Measurements from ENCODE around the gene HOXA4.

The HOXA4 gene

DNA sequence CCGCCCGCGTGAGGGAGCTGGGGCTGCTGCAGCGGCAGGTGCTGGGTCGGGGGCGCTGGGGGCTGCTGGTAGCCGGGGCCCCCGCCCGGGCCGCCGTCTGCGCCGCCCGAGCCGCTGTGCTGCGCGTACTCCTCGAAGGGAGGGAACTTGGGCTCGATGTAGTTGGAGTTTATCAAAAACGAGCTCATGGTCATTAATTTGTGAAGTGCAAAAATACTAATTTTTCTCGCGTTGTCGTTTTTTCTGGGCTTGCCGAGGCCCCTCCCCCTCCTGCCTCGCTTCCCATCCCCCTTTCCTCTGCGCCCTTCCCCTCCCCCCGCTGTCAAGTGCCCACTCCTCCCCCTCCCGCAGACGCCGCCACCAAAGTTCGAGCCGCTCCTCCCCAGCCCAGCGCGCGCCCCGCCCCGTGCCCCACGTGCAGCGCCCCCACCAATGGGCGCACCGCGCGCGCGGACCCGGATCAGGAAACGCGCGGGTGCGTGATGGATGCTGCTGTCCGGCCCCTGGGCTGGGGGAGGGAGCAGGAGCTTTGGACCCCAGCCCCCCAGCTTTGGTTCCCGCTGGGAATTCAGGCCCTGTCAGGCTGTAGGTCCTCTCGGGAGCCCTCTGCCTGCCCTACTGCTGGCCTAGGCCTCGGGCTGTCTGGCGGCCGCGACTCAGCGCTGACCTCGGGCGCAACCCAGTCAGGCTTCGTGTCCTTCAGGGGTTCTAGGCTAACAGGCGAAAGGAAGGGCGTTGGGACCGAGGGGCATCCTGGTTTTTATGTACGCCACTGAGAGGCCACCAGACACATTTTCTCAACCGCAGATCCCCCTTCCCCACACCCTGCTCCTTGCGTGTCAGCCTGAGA, at the start of gene HOXA4:
Gene HOXA4, minus strand, starts transcription at position 218 of the 850 bp plus-strand sequence. Its CDS starts 24 bp downstream, at position 194.
- DNase-seq (ENCODE audit: low read depth in 4 of 4, low spot score in 1 of 4): peak; percentile 50 to 56 (median 54)

DNA sequence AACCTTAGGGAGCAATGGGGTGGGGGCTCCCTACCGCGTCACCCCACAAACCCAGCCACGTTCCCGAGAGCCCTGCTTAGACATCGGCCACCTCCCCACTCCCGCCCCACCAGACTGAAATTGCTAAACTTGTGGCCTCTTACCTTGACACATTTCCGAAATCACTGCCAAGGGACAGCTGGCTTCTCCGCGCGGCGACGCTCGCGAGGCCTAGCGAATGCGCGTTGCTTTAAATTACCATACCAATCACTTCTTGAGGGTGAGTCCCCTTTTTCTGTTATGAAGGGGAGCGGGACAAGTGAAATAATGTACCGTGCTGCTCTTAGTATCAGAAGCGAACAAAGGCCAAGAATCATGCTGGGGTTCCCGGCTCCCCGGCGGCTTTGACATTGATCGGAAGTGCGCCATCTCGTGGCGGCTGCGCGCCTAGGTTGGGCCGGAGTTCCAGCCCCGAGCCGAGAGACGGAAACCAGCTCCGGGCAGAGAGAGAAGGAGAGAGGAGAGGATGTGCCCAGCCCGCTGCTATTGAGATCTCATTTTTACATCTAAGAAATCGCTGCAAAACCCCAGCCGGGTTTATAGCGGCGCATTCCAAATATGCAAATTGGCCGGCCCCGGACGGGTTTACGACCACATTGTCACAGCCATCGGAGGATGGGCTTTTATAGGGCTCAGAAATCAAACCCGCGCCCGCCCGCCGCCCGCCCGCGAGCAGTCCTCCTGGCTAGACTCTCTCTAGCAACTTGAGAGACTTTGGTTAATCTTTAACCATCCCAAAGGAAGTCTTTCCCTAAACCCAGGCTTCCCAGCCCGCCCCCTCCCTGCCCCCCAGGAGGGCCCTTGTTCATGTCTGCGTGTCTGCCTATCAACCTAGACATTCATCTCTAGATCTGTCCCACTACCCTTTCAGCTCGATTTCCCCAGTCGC, 49.2 kb upstream of the HOXA4 start:
- DNase-seq (ENCODE audit: low read depth in 4 of 4, low spot score in 1 of 4): peak in 2 of 4 experiments; percentile 48 to 57

DNA sequence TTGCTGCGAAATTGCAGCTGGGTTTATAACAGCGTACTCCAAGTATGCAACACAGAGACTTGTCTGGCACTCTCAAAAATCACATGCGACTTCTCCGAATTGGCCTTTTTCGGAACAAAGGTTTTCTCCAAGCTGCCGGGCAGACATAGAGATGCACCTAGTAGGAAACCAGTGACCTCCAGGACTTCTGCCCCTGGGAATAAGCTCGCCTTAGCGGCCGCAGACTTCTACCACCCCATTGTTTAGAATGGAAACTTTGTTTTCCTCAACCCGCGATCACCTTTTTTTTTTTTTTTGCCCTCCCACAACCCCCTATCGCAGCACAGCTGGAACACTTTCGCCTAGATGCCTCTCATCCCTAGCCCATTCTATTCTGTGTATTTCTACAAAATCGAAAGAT, 48.5 kb upstream of the HOXA4 start:
- no peak for DNase-seq (ENCODE audit: low read depth in 4 of 4, low spot score in 1 of 4)

- no peak for DNase-seq (ENCODE audit: low read depth in 4 of 4, low spot score in 1 of 4)
Measured at GRCh38 chr7:27178366-27178765, 47.8 kb upstream of the HOXA4 start.

- no peak for DNase-seq (ENCODE audit: low read depth in 4 of 4, low spot score in 1 of 4)
Measured at GRCh38 chr7:27177795-27178320, 47.3 kb upstream of the HOXA4 start.

DNA sequence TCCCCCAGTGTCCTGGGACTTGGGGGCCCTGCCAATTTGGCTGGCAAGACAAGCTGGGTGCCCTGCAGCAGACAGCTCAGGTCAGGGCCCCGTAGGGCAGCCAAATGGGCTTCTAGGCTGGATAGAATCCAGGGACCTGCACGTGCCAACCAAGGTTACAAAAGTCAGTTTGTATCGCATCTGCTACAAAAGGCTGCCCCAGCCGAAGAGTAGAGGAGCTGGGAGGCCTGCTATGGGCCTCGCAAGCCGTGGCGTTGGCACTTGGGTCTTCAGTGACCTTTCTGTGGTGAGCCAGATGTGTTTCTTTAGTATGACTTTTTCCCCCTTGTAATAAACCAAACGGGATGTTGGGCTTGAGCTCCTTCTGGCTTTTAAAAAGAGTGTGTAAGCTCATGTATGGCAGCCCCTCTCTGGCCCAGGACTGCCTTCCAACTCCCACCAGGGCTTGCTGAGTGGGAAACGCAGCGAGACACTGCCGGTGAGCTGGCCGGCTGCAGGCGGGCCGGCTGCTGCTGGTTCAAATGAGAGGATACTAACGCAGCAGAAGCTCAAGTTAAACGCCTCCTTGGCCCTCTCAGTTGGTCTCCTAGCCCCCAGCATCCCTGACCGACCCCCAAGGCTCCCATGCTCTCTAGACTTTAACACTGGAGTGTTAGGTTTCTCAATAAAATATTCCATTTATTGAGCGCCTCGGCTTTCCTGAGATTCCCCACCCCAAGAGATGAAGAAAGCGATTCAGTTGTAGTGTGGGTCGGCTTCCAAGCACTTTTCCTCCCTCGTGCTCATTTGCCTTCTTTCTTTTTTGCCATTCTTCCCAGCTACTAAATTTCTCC, 46.6 kb upstream of the HOXA4 start:
- no peak for DNase-seq (ENCODE audit: low read depth in 4 of 4, low spot score in 1 of 4)

GRCh38 chr7:27176524-27176845, 45.9 kb upstream of the HOXA4 start:
- DNase-seq (ENCODE audit: low read depth in 4 of 4, low spot score in 1 of 4): no peak

GRCh38 chr7:27175626-27176523, 45.3 kb upstream of the HOXA4 start:
- no peak for DNase-seq (ENCODE audit: low read depth in 4 of 4, low spot score in 1 of 4)

DNA sequence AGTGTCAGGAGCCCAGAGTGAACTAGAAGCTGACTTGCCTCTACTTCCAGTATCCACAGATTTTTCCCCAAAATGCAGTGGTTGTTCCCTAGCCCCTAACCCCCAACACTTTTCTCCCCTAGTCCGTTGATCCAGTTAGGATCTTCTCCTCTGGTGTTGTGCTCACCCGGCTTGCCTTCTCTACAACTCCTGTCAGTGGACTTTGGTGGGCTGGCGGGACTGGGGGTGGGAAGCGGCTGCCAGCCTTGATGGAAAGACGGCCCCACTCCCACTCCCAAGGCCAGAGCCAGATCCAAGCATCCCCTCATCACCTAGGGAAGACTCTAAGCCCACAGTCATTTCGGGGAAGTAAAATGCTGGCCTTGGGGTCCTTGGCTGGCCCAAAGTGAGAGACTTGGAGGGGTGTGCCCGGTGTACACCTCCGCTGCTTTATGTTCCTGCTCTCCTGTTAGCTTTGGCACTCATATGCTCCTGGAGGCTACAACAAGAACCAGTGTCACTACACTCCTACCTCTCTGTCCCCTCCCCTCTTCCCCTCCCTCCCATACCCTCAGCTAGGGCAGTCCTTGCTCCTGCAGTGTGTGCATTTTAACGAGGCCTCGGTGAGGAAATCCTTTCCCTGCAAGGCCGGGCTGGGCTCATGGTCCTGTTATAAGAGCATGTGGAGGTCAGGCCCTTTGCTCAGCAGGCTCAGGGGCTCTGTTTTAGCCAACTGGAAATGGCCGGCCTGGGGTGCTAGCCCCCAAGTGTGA, 44.5 kb upstream of the HOXA4 start:
- no peak for DNase-seq (ENCODE audit: low read depth in 4 of 4, low spot score in 1 of 4)

DNA sequence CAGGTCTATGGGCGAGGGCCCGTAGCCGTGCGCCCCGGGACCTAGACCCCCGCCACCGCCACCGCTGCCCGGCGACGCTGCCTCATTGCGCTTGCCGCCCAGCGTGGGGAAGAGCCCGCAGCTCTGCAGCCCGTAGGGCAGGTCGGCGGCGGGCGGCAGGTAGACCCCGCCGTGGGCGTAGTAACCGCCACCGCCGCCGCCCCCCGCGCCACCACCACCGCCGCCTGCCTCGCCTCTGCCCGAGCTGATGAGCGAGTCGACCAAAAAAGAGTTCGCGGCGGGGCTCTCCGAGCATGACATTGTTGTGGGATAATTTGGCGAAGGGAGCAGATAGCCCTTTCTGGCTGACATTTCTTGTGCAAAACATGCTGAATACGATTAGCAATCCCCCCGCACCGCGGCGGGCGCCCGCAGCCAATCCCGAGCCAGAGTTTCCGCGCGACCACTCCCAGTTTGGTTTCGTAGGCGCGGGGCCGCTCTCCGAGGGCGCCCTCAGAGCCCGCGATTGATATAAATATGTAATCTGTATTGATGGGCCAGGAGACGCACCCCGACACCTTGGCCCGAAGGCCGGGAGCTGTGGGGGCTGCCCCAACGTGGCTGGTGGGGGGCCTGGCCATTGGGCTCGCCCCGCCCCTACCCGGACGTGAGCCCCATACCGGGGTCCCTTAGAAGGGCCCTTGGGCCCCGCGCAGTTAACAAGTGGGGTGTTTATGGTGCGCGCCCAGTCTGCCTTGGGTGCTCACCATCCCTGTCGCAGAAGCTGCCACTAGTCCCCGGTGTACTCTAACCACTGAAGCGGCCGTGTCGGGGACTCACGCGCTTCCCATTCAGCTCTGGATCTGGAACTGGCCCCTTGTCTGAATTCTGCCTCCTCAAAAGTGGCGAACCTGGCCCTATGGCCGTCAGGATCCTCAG, 43.7 kb upstream of the HOXA4 start, which contains the start of gene HOXA10:
Gene HOXA10, minus strand, starts transcription at position 365 of the 918 bp plus-strand sequence. Its CDS starts 14 bp downstream, at position 351.
- DNase-seq (ENCODE audit: low read depth in 4 of 4, low spot score in 1 of 4): no peak

DNA sequence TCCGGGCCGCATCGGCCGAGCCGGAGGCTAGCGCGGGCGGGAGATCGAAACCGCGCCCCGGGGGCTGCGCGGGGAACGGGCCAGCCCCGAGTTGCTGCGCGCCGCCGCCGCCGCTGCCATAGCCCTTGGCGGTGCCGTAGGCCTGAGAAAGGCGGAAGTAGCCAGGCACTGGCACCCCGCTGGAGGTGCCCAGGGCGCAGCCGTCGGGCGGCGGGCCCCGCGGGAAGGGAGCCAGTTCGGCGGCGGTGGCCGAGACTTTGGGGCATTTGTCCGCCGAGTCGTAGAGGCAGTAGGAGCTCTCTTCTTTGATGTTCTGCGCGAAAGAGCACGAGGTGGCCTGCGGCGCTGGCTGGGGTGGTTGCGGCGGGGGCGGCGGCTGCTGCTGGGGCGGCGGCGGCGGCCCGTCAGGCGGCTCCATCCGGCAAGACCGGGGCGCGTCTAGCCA, 43.0 kb upstream of the HOXA4 start:
- DNase-seq (ENCODE audit: low read depth in 4 of 4, low spot score in 1 of 4): no peak

GRCh38 chr7:27172823-27173510, 42.4 kb upstream of the HOXA4 start:
- DNase-seq (ENCODE audit: low read depth in 4 of 4, low spot score in 1 of 4): no peak

DNA sequence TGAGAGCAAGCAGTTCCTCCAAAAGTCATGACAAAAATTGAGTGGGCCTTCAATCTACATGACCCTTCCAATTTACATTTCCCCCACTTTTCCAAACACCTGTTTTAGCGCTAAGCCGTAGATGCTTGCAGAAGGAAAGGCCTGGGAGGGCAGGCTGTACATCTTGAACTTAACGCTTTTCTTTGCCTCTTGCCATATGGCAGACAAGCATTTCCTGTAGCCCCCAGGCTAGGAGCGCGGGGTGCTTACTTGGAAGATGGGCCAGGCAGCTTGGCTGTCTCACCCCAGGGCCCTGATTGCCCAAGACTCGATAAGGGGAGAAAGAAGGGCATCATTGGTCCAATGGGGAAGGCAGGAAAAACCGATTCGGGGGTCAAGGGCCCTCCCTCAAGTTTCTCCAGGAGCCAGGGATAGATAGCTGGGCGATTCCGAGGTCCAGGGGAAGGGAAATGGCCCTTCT, 41.8 kb upstream of the HOXA4 start:
- no peak for DNase-seq (ENCODE audit: low read depth in 4 of 4, low spot score in 1 of 4)

- DNase-seq (ENCODE audit: low read depth in 4 of 4, low spot score in 1 of 4): no peak
Measured at GRCh38 chr7:27171637-27172314, 41.2 kb upstream of the HOXA4 start.

DNA sequence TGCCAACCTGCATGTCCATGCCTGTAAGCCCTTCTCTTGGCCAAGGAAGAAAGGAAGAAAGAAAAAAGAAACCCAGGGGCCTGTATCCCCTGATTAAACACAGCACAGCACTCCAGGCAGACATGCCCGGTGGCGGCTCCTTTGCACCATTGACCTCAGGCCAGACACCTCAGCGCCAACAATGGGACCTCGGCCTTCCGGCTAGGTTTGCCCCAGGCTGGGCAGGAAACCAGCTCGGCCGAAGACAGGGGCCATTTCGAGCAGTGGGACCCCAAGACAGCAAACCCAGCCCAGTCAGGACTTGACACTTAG, 40.7 kb upstream of the HOXA4 start:
- DNase-seq (ENCODE audit: low read depth in 4 of 4, low spot score in 1 of 4): no peak

DNA sequence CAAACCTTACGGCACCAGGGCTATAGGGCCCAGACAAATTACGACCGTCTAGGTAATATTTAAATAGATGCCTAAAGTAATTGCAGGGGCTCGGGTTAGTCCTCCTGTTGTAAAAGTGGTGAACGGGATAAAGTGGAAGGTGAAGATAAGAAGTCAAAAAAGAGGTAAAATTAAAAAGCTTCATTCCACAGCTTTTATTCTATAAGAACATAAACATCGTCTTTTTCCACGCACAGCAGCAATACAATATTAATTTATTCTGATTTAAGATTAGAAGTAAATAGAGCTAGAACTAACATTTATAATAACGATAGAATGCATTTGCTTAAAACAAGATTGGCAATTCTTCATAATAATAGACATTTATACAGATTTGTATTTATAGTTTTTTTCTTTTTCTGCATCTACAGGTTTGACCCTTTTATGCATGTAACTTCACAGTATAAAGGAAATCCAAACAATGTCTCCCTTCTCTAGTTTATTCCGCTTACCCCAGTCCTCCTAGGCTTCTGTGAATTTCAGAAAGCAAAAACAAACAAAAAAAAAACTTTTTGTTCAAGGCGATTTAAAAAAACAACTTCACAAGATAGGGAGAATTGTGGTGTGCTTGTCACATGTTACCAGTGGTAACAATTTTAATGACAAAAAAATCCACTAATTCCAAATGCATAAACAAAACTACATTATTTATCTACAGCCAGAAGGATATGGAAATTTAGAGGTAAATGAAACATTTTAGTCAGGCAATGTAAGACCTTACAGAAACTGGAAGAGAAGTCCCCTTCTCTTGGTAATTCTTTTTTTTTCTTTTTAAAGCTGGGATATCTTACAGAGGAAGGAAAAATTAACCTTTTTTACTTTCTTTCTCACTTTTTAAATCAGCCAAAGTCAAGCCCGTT, 40.1 kb upstream of the HOXA4 start:
- DNase-seq (ENCODE audit: low read depth in 4 of 4, low spot score in 1 of 4): no peak

All from stimulated activated CD4-positive, alpha-beta T cell treated with anti-CD3 and anti-CD28 coated beads, Interleukin-1b, Interleukin-23, amount 100 ng/mL, for 24 hours (primary cell).